Mesenteric fat pad (tissue), 1 donor: ENCODE data around the gene TAF13. TPM values are rescaled to one million over a fixed set of nuclear protein-coding genes. Genes with fewer than 3 reads are reported as not detected.
A peak's percentile ranks its signal among the peaks of the same experiment; 100 is the strongest.
"Not testable (repeated sequence)": the region's sequence is repeated elsewhere in the genome, so short reads cannot be mapped to it uniquely, and the experiment has no call there.

Experiments
- DNase-seq: peaks from one replicate; pipeline ENCODE4 v3.0.0-alpha.2; 2020; ENCODE audit warnings: low spot score
- total RNA-seq: library from RNA; stranded (reverse); fragmentation: NEBNext Ultra II Directional; extraction: Animal tissue kit (Norgen Biotek cat#: 25700); gene quantifications from one replicate; pipeline ENCODE4 v1.2.1, GENCODE V29; 2021
- donor health status: DM: yes; HTN: yes; CAD: no.

TAF13 gene
- total RNA-seq, 1 donor from 2014 or later = 71.2 TPM

DNA sequence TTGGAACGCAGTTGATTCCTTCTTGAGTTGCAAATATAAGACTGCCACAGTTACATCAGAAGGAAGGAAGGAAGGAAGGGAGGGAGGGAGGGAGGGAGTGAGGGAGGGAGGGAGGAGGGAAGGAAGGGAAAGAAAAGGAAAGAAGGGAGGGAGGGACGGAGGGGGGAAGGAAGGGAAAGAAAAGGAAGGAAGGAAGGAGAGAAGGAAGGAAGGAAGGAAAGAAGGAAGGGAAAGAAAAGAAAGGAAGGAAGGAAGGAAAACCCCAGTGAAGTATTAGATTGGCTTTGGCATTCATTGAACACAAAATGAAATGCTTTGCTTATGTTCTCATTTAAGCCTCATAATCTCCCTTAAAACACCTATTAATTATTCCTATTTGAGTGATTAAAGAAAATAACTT, 27.5 kb downstream of the TAF13 start:
- DNase-seq = no peak

DNA sequence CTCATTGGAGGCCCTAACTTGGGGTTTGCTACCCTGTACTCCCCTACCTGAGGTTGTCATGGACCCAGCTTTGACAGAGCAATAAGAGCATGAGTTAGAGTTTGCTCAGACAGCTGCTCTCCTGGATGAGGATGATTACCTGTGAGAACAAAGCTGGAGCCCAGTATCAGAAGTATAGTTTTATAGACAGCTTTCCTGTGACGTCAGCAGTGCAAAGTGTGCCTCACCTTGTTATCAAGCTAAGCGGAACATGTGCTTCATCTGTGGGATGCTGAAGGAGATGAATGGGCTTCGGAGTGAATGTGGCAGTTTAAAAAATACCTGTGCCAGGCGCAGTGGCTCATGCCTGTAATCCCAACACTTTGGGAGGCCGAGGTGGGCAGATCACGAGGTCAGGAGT, 28.5 kb downstream of the TAF13 start:
- DNase-seq = no peak

DNA sequence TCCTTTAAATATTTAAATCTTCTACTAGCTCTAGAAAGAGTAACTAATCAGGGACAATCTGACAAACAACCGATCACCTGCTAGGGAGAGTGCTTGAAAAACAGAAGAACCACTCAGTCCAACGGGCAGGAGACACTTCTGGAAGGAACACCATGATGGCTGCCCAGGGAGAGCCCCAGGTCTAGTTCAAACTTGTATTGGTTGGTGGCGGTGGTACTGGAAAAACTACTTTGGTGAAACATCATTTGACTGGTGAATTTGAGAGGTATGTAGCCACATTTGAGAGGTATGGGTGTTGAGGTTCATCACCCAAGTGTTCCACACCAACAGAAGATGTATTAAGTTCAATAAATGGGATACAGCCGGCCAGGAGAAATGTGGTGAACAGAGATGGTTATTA, 29.1 kb downstream of the TAF13 start:
- DNase-seq = no peak

DNA sequence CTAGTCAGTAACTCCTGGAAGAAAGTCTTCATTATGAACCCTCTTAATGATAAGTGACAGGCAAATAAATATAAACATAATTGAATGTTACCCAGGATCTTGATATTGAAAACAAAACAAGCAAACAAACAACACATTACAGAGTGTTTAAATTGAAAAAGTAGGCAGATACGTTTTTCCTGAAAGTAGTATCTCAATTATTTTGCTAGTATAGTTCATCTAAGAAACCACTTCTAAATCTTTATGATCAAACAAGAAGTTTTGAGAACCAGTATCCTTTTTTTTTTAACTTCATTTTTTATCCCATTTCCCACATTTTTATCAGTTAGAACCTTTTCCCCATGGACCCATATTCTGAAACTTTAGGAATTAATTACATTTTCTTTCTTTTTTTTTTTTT, 30.2 kb downstream of the TAF13 start:
- no peak for DNase-seq

DNA sequence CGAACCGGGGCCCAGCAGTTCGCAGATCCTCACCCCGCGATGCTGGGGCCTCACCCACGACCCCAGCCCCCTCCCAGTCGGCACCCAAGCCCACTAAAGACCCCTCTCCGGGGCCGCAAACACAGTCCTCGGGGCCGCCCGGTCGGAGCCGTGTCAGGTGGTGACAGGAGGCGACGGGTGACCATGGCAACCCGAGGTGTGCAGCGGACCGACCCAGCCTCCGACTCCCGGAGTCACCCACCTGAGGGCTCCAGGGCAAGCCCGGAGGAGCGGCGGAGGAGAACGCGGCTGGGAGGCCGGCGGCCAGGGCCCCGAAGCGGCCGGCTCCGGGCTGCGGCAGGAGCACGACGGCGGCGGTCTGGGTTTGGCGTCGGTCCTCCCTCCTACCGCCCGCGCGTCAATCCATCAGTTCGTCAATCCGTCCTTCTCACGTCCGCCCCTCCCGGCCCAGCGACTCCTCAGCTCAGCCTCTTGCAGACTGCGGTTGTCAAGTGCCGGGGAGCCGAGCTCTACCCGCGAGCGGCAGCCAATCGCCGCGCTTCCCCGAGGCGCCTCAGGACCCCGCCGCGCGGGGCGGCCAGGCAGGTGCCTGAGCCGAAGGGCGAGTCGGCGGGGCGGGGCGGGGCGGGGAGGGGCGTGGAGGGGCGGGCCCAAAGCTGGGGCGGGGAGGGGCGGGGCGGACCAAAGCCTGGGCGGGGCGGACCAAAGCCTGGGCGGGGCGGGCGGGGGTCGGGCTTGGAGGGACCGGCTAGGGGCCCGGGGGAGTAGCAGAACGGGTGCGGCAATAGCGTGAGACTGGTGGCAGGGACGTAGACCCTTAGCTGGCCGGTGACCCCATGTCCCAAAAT, 34.0 kb downstream of the TAF13 start, which contains the start of gene WDR47:
Gene WDR47, minus strand, starts transcription at position 482 of the 848 bp plus-strand sequence. CDS start 18,590 bp downstream, outside the sequence.
- peak; percentile 98 for DNase-seq

DNA sequence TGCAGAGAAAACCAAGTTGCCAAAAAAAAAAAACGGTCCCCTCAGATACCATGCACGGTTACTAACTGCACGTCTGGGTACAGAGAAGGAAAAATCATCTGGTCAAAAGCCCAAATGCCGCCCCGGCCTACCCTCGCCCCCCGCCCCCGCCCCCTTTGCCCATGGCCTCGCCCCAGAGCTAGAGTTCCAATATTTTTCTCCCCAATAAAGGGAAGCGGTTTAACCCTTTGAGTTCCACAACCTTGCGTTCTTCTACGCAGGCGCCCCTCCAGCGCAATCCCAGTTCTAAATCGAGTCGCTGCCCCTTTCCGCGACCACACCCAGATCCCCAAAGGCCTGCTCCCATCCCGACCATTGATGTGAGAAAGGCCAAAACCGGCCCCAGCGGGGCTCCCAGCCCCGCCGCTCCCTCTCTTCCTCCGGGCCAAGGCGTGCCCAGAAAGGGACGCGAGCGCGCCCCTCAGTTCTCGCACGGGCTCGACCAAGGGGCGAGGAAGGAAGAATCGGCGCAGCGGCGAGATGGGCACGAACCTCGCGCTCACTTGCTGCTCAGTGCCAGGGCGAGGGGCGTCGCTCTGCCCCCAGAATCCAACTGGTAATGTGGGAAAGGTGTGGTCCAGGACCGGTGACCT, 34.7 kb downstream of the TAF13 start:
- peak; percentile 80 for DNase-seq

DNA sequence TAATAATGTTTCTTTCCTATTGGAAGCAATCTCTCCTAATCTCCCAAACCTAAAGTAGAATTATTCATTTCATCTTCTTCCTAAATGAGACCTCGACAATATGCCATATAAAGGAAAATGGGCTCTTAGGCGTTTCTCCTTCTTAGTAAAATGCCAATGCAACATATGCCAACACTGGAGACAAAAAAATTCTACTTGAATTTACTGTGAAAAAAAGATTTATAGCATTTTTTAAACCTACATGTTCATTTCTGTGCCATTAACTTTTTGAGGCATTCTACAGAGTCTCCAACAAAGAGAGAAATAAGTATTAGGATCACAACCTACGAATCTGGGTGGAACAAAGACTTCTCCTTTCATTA, 35.2 kb downstream of the TAF13 start:
- DNase-seq = no peak

DNA sequence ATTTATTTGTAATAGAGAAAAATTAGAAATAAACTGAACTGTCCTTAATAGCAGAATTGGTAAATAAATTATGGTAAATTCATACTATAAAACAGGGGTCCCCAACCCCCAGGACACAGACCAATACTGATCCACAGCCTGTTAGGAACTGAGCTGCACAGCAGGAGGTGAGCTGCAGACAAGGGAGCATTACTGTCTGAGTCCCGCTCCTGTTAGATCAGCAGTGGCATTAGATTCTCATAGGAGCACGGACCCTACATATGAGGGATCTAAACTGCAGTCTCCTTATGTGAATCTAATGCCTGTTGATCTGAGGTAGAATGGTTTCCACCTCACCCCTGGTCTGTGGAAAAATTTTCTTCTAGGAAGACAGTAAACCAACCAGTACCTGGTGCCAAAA, 41.4 kb downstream of the TAF13 start:
- no peak for DNase-seq

DNA sequence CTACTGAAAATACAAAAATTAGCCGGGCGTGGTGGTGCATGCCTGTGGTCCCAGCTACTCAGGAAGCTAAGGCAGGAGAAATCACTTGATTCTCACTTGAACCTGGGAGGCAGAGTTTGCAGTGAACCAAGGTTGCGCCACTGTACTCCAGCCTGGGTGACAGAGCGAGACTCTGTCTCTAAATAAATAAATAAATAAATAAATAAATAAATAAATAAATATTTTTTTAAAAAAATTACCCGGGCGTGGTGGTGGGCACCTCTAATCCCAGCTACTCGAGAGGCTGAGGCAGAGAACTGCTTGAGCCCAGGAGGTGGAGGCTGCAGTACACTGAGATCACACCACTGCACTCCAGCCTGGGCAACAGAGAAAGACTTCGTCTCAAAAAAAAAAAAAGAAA, 46.3 kb downstream of the TAF13 start:
- not testable (repeated sequence) for DNase-seq

DNA sequence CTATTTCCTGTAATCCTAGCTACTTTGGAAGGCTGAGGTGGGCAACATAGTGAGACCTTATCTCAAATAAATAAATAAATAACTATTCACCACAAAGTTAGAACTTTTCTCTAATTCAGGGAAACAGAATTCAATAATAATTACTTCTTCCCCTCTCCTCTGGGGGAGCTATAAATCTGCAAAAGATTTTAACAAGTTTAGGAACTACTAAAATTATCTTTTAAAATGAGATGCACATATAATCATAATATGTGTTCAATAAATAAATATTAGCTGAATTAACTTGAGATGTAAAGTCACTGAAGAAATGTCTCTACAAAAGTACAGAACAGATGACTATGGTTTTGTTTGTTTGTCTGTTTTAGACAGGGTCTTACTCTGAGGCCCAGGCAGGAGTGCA, 48.0 kb downstream of the TAF13 start:
- no peak for DNase-seq

DNA sequence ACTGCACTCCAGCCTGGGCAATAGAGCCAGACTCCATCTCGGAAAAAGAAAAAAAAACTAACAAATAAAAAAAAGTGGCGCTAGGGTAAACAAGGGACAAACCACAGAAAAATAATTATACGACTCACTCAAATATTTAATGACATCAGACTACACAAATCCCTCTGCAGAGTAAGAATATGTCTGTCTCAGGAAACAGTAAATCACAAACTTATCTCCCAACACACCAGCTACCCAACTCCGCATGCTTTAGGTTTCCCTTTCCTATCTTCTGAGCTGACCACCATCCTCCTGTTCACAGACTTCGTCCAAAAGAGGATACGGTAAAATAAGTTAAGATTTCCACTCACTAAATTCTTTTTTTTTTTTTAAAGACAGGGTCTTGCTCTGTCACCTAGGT, 50.1 kb downstream of the TAF13 start:
- no peak for DNase-seq

DNA sequence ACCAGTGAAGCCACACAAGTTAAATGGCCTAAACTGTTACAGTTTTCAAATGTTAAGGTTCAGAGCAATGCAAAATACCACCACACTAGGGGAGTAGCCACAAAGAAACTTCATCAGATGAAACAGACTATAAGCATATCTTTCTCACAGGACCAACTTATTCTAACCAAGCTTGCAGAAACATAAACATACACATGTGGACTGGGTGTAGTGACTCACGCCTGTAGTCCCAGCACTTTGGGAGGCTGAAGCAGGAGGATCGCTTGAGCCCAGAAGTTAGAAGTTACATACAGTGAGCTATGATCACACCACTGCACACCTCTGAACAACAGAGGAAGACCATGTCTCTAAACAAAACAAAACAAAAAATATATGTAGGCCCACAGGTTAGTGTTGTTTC, 51.2 kb downstream of the TAF13 start:
- DNase-seq = no peak

DNA sequence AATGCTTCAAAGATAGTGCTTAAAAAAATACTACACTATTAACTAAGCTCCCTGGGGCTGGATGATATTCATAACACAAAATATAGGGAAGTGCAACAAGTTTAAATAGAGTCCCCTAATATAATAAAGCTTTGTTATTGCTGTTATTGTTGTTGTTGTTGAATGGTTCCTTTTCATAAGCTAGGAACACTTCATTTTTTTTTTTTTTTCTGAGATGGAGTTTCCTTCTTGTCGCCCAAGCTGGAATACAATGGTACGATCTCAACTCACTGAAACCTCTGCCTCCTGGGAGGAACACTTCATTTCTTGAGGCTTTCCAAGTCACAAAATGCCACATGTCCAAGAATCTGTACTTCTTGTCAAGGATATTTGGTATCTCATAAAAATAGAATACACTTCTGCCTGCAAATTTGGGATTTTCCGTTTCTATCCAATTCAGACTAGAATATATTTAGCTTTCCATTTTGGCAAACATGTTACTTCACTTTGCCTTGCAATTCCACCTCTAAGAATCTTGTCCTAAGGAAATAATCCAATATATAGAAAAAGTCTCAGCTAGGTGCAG, 55.0 kb downstream of the TAF13 start:
- DNase-seq = no peak

DNA sequence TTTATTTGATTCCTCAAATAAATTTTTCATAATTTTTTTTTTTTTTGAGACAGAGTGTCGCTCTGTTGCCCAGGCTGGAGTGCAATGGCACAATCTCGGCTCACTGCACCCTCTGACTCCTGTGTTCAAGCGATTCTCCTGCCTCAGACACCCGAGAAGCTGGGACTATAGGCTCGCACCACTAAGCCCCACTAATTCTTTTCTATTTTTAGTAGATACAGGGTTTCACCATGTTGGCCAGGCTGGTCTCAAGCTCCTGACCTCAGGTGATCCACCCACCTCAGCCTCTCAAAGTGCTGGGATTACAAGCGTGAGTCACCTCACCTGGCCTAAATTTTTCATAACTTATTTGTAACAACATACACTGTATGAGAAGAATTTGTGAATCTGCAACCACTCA, 58.1 kb downstream of the TAF13 start:
- DNase-seq = not testable (repeated sequence)

DNA sequence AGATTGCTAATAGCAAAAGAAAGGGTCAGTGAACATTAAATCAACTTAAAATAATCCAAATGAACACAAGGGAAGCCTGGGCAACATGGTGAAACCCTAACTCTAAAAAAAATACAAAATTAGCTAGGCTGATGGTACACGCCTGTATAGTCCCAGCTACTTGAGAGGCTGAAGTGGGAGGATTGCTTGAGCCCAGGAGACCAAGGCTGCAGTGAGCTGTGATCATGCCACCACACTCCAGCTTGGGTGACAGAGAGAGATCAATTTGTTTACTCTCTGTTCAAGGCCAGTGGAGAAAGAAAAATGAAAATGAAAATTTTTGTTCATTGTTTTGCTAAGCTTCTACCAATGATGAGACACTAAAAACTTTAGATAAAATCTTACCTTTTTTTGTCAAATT, 58.7 kb downstream of the TAF13 start:
- no peak for DNase-seq

Other genes with a start within 250 kb of the TAF13 start
- not detected for gene AKNAD1, start 218.9 kb downstream of the TAF13 start, total RNA-seq
- gene GPSM2, start 199.0 kb downstream of the TAF13 start, total RNA-seq = 4.0 TPM
- 28.9 TPM for gene CLCC1, start 112.5 kb downstream of the TAF13 start, total RNA-seq
- gene WDR47, start 33.9 kb downstream of the TAF13 start, total RNA-seq = 14.6 TPM
- 41.0 TPM for gene TMEM167B, start 14.8 kb upstream of the TAF13 start, total RNA-seq
- 0.26 TPM for gene ELAPOR1, start 38.1 kb upstream of the TAF13 start, total RNA-seq
- gene SARS1, start 137.9 kb upstream of the TAF13 start, total RNA-seq = 119 TPM
- 1.5 TPM for gene CELSR2, start 173.5 kb upstream of the TAF13 start, total RNA-seq
- 0.90 TPM for gene PSRC1, start 207.1 kb upstream of the TAF13 start, total RNA-seq
- not detected for gene MYBPHL, start 231.0 kb upstream of the TAF13 start, total RNA-seq